NCI-H526 treated with DMSO at 0.1 percent for 48 hours (cell line): ENCODE results near the gene SIK2.
"Not testable (repeated sequence)": the region's sequence is repeated elsewhere in the genome, so short reads cannot be mapped to it uniquely, and the experiment has no call there.

Source experiments
- DNase-seq: peaks from one replicate; lab custom pipeline; 2025; lab: John Stamatoyannopoulos, UW

The SIK2 gene

DNA sequence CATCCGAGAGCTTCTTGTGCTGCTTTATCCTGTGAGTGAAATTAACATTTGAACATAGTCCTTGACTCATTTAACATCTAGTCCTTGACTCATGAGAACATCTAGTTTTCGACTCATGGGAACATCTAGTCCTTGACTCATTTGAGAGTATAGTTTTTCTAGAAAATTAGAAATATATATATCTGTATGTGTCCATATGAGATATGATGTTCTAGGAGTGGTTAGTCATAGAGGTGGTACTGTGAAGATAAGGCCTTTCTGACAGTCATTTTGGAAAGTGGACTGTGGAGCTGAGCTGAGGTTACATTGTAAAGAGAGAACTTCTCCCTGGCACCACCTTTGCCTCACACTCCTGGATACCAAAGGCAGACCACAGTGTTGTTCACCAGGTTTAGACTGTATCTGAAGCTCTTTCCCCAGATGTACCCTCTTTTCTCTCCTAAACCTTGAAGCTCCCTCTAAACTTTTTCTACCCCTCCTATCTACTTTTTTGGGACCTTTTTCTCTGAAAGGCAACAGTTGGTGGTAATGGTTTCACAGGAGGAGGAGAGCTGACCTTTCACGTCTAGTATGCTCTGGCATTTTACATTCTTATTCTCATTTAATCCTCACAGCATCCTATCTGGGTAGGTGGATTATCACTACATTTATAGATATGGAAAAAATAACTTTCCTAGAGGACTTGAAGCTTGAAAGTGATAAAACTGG lies 96.8 kb downstream of the SIK2 start:
- no peak for DNase-seq

- no peak for DNase-seq
Measured at GRCh38 chr11:111699579-111700156, 97.4 kb downstream of the SIK2 start.

DNA sequence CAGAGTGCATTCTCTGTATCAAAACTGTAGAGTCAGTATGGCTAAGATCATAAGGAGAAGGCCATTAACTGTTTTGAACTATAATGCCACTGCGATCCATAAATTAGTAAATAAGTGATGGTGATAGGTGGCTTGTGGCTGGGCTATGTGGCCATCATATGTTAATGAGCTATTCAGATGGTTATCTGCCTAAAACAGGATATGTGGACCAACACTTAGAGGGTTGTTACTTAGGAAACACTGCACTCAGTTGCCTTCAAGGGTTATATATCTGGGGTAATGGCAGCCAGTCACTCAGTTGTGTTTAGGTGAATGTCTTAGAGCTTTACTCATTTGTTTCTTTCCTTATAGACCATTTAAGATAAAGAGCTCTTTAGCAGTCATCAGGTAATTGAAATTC lies 97.9 kb downstream of the SIK2 start:
- no peak for DNase-seq

DNA sequence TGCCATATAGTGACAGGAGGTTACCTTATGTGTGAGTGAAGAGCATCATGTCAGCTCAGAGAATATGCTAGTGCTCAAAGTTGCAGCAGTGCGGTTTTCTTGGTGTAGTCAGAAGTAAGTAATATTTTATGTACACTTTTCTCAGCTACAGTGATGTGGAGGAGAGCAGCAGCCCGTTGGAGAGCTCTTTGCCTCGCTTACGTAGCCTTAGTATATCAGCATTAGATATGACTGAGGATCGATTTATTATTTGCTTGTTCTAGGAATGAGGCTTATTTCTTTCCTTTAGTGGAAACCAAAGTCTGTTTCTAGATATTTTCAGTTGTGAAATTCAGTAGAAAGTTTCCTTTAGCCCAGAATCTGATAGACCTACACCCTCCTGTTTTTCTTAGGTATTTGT lies 100.4 kb downstream of the SIK2 start:
- no peak for DNase-seq

- DNase-seq, result no peak
Measured at GRCh38 chr11:111703576-111703975, 101.3 kb downstream of the SIK2 start.

- no peak for DNase-seq
Measured at GRCh38 chr11:111707039-111707690, 104.9 kb downstream of the SIK2 start.

DNA sequence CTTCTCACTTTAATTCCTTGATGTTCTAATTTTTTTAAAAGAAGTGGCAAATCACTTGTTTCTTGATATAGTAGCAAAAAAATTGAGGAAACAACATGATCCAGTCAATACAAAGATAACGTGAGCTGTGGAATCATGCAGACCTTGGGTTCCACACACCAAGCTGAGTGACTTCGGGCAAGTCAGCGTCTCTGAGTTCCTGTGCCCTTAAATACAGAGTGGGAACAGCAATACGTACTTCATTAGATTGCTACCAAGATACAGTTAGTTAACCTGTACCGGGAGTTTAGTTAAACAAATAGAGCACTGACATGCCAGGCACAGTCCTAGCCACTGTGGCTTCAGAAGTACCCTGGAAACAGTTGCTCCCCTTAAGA lies 105.4 kb downstream of the SIK2 start:
- DNase-seq, result no peak

DNA sequence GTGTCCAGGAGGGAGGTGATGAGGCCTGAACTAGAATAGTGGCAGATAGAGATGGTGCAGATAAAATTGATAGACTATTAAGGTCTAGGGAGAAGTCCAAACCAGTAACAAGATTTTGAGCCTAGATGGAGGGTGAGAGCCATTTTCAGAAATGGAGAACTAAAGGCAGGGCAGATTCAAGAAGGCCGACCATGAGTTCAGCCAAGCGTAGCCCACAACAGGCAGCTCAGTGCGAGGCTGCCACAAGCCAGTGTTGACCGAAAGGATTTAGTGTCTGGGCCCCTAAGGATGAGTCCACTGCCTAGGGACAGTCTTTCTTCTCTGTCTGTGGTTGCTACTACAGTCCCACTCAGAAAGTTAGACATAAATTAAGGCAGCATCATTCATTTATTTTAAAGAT lies 112.3 kb downstream of the SIK2 start:
- DNase-seq, result no peak

DNA sequence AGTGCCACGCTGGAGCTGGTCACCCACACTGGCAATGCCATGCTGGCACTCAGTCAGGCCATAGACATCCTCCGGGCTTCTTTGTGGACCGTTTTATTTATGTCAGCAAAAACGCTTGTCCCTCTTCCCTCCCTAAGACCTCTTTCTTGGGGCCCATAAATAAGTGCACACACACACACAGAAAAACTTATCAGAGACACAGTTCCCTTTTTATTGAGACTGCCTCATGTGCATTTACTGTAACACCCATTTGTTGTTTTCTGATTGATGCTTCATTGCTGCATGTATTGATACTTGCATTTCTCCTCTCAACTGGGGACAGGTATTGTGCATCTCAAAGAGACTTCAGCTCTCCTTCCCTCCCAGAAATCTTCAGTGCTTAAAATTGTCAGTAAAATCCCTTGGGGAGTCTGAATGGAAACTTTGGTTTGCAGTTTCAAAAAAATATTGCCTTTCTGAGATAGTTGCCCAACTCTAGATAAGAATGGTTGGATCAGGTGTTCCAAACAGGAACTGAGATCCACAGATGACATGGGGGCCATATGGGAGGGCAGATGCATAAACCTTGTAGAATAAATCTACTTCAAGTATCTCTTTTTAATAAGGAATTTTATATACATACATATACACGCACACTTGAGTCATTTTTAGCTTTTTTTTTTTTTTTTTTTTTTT lies 113.0 kb downstream of the SIK2 start:
- no peak for DNase-seq

- not testable (repeated sequence) for DNase-seq
Measured at GRCh38 chr11:111717660-111718059, 115.4 kb downstream of the SIK2 start.

DNA sequence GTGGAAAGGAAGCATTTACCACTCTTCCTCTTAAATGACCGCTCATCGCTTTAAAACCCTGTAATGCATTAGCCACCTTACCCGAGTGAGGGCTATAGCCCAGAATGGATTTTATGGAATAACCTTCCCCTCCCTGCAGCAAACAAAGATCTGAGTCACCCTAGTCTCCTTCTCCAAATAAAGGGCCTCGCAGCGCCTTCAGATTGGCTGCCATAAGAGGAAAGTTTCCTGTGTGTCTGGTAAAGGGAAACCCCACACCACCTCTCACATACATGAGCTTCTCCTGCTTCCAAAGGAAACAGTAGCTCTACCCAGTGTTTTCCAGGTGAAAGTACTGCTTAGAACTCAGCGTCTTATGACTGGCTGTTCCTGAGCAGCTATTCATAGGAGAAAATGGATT lies 116.2 kb downstream of the SIK2 start:
- no peak for DNase-seq

DNA sequence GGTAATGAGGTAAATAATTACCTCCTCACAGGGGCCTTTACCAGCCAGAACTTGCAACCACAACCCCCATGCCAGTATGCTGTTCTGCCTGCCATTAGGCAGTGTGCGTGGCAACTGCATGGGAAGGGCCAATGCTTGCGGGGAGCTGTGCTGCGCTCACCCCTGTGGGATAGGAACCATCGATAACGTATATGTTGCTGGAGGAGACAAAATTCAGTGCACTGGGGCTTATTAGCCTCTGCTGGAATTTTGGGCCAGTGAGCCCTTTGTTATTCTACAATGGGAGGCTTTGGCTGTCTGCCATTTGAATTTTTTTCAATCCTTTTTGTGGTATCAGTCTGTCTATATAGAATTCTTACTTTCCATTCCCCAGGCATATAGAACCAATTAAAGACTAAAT lies 116.6 kb downstream of the SIK2 start:
- no peak for DNase-seq

GRCh38 chr11:111719379-111719778 lies 117.1 kb downstream of the SIK2 start:
- peak; percentile 27 for DNase-seq

DNA sequence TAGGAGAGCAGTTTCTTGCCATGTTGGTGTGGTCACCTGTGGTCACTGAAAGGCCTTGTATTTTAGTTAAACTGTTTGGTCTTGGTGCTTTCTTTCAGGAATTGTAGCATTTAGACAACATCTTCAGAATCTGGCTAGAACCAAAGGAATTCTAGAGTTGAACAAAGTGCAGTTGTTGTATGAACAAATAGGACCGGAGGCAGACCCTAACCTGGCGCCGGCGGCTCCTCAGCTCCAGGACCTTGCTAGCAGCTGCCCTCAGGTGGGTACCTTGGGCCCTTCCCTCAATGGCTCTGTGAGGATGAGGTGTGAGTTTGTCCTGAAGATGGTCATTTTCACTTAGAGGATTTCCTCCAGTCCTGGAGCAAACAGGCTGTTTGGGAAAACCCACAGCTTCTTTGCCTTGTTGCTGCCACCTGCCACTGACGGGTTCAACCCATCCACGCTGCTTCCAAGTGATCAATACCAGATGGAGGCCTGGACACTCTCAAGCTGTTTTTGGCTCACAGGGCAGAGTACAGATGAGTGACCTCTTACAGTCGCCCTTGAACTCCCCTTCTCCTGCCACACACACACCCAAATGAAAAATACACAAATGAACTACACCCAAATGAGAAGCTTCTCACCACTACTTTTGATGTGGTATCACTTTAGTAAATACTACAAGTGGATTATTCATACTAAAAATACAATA lies 118.7 kb downstream of the SIK2 start:
- no peak for DNase-seq

GRCh38 chr11:111722501-111722900 lies 120.3 kb downstream of the SIK2 start:
- DNase-seq, result no peak

- DNase-seq, result no peak
Measured at GRCh38 chr11:111723595-111723994, 121.3 kb downstream of the SIK2 start.

GRCh38 chr11:111724615-111725129 lies 122.4 kb downstream of the SIK2 start:
- no peak for DNase-seq

DNA sequence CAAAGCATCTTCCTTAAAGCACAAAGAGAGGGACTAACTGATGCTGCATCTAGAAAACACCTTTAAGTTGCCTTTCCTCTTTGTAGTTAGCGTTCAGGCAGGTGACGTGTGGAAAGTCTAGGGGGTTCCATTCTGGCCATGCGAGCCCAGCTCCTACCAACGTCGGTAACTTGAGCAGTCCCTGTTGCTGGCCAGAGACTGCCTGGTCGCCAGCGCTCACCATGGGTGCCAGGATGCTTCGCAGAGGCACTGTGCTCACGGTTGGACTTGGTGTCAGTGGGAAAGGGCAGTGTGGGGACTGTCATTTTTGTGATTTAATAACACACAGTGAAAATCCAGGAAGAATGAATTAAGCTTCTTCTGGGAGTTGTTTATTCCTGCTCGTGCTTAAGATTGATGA lies 123.4 kb downstream of the SIK2 start:
- no peak for DNase-seq

DNA sequence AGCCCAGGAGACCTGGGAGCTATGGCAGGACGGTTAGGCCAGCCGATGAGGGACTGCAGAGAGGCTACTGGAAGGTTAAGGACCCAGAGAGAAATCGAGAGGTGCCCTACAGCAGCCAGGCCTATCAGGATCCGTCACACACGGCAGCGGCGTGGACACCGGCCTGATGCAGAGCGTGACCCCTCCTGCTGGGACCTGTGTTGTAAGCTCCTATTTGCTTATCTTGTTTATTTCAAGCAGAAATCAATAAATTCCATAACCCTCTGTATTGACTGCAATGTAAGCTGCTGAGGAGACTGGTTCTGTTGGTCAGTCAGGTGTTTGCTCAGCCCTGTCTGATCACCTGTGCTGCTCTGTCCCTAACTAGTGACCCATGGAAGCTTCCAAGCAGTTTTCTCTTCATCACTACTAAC lies 124.1 kb downstream of the SIK2 start:
- DNase-seq, result no peak

- no peak for DNase-seq
Measured at GRCh38 chr11:111727431-111727830, 125.2 kb downstream of the SIK2 start.

GRCh38 chr11:111729071-111729830 lies 127.0 kb downstream of the SIK2 start:
- peak; percentile 74 for DNase-seq
